Nephron progenitor cell (in vitro differentiated cells): ENCODE measurements around the gene ASCC2.

Experiments used
- DNase-seq: peaks from one replicate; pipeline ENCODE4 v3.0.0; 2021
- H3K27ac Mint-ChIP-seq: 2 replicates; pipeline ENCODE4 v1.8.0; 2021; ENCODE audit warnings: mild to moderate bottlenecking, moderate library complexity, mixed read lengths
- H3K27me3 Mint-ChIP-seq: 2 replicates; pipeline ENCODE4 v1.8.0; 2021; ENCODE audit warnings: mild to moderate bottlenecking, low read depth, mixed read lengths; ENCODE audit not compliant: poor library complexity
- H3K36me3 Mint-ChIP-seq: 2 replicates; pipeline ENCODE4 v1.8.0; 2021; ENCODE audit warnings: low read depth, mixed read lengths
- H3K4me1 Mint-ChIP-seq: 2 replicates; pipeline ENCODE4 v1.8.0; 2021; ENCODE audit warnings: mixed read lengths
- H3K4me3 Mint-ChIP-seq: 2 replicates; pipeline ENCODE4 v1.8.0; 2021; ENCODE audit warnings: mild to moderate bottlenecking, moderate library complexity, mixed read lengths
- H3K9me3 Mint-ChIP-seq: 2 replicates; pipeline ENCODE4 v1.8.0; 2021; ENCODE audit warnings: mild to moderate bottlenecking, moderate library complexity, mixed read lengths
- CTCF ChIP-seq: fragments of 200-600 bp; sonication (generic); IDR thresholded peaks from 2 replicates; pipeline ENCODE4 v1.5.0; 2021; ENCODE audit warnings: antibody characterized with exemption

ASCC2 gene

GRCh38 chr22:29837741-29838598 lies at the start of gene ASCC2:
Gene ASCC2, minus strand, starts transcription at chr22:29838274. Its CDS starts 5,949 bp downstream, at chr22:29832325.
- Mint-ChIP-seq H3K27me3 (no peaks in the 10 kb centered on the region), H3K4me1 (peaks cover 33% of the 10 kb centered on the region), H3K36me3 (peaks cover 5% of the 10 kb centered on the region), H3K27ac (peak within 1 kb of the TSS; percentile 83), H3K4me3 (peak within 1 kb of the TSS; percentile 94), H3K9me3 (no peaks in the 10 kb centered on the region)
- TF ChIP-seq CTCF = no peak
- peak; percentile 99 for DNase-seq

GRCh38 chr22:29887358-29887757 lies 49.3 kb upstream of the ASCC2 start:
- peaks cover 4% of the 10 kb centered on the region for H3K36me3 Mint-ChIP-seq
- no peaks in the 10 kb centered on the region for H3K27me3 Mint-ChIP-seq
- TF ChIP-seq CTCF = no peak
- H3K4me1 Mint-ChIP-seq = peaks cover 14% of the 10 kb centered on the region
- H3K4me3 Mint-ChIP-seq = no peak overlapping the region
- no peaks in the 10 kb centered on the region for H3K9me3 Mint-ChIP-seq
- no peak overlapping the region for H3K27ac Mint-ChIP-seq
- no peak for DNase-seq

GRCh38 chr22:29886596-29886995 lies 48.5 kb upstream of the ASCC2 start:
- no peak for DNase-seq
- Mint-ChIP-seq H3K9me3 (no peaks in the 10 kb centered on the region), H3K4me3 (no peak overlapping the region), H3K4me1 (peaks cover 14% of the 10 kb centered on the region), H3K27me3 (no peaks in the 10 kb centered on the region), H3K36me3 (peaks cover 4% of the 10 kb centered on the region), H3K27ac (no peak overlapping the region)
- TF ChIP-seq CTCF = no peak

GRCh38 chr22:29885610-29886009 lies 47.5 kb upstream of the ASCC2 start:
- peaks cover 4% of the 10 kb centered on the region for H3K36me3 Mint-ChIP-seq
- H3K27me3 Mint-ChIP-seq = no peaks in the 10 kb centered on the region
- H3K4me1 Mint-ChIP-seq = peaks cover 14% of the 10 kb centered on the region
- DNase-seq = no peak
- no peak overlapping the region for H3K4me3 Mint-ChIP-seq
- H3K27ac Mint-ChIP-seq = no peak overlapping the region
- no peaks in the 10 kb centered on the region for H3K9me3 Mint-ChIP-seq
- TF ChIP-seq CTCF = no peak

- DNase-seq = no peak
- peaks cover 14% of the 10 kb centered on the region for H3K4me1 Mint-ChIP-seq
- H3K27ac Mint-ChIP-seq = peak overlapping the region; percentile 83
- H3K36me3 Mint-ChIP-seq = peaks cover 4% of the 10 kb centered on the region
- peaks cover 3% of the 10 kb centered on the region for H3K9me3 Mint-ChIP-seq
- no peak overlapping the region for H3K4me3 Mint-ChIP-seq
- TF ChIP-seq CTCF = no peak
- H3K27me3 Mint-ChIP-seq = no peaks in the 10 kb centered on the region
Measured at GRCh38 chr22:29883775-29884097, 45.7 kb upstream of the ASCC2 start.
